ENCODE measurements around the gene KCNE1. TPM values are rescaled to one million over a fixed set of nuclear protein-coding genes. Genes with fewer than 3 reads are reported as not detected.
"Not testable (repeated sequence)": the region's sequence is repeated elsewhere in the genome, so short reads cannot be mapped to it uniquely, and the experiment has no call there.

The KCNE1 gene
- total RNA-seq, 1 experiment from 2014 or later = 0.28 TPM

DNA sequence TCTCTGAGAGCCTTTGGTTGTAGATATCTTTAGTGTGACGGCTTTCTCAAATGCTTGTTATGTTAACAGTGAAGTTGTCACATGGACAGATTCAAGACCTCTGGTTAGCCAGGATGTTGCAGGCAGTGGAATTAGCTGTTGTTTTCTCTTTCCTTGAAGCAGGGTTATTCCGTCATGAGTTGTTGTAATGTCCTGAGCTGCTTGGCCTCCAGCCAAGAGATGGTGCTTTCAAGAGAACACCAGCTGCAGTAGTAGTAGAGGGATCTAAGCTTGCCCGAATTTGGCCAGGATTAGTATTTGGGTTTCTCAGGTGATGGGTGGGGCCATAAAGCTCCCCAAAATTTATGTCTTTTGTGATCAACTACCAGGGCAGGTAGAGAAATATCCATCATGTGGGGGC, 13.4 kb downstream of the KCNE1 start:
- CTCF ChIA-PET = no interaction called here
- H3K27me3 Mint-ChIP-seq (ENCODE audit: unreplicated experiment) = peaks cover 14% of the 10 kb centered on the region
- no peak overlapping the region for H3K4me3 Mint-ChIP-seq (ENCODE audit: low read depth, unreplicated experiment)
- intact Hi-C loops (cut with micrococcal nuclease; ENCODE audit: unreplicated experiment) = no loop called here
- H3K27ac Mint-ChIP-seq (ENCODE audit: unreplicated experiment) = no peak overlapping the region
- no peak for DNase-seq
- TF ChIP-seq, protein P1, sequence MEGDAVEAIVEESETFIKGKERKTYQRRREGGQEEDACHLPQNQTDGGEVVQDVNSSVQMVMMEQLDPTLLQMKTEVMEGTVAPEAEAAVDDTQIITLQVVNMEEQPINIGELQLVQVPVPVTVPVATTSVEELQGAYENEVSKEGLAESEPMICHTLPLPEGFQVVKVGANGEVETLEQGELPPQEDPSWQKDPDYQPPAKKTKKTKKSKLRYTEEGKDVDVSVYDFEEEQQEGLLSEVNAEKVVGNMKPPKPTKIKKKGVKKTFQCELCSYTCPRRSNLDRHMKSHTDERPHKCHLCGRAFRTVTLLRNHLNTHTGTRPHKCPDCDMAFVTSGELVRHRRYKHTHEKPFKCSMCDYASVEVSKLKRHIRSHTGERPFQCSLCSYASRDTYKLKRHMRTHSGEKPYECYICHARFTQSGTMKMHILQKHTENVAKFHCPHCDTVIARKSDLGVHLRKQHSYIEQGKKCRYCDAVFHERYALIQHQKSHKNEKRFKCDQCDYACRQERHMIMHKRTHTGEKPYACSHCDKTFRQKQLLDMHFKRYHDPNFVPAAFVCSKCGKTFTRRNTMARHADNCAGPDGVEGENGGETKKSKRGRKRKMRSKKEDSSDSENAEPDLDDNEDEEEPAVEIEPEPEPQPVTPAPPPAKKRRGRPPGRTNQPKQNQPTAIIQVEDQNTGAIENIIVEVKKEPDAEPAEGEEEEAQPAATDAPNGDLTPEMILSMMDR (IDR thresholded peaks at IDR 0.05; ENCODE audit: unreplicated experiment) = no peak
- no peaks in the 10 kb centered on the region for H3K36me3 Mint-ChIP-seq (ENCODE audit: insufficient read depth, unreplicated experiment)
- H3K4me1 Mint-ChIP-seq (ENCODE audit: low read depth, unreplicated experiment) = no peaks in the 10 kb centered on the region
- peaks cover 4% of the 10 kb centered on the region for H3K9me3 Mint-ChIP-seq (ENCODE audit: low read depth, unreplicated experiment)
- BruUV-seq (replicated peaks) = no TSS peak

DNA sequence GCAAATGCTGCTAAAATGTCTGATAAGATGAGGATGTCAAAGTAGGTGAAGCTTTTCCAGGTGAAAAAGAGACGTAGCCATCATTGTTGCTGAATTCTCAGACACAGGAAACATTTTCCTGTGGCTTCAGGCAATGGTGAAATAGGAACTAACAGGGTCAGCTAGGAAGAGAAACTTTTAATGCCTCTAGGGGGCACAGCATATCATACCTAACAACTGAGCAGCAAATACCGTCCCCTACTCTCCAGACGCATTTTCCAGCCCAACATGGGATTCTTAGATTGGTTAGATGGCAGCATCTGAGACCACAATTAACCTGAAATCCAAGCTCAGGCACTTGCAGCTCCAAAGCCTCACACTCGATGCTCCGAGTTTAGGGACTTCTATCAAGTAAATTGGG, 28.2 kb downstream of the KCNE1 start:
- H3K36me3 Mint-ChIP-seq (ENCODE audit: insufficient read depth, unreplicated experiment); DNase-seq; H3K9me3 Mint-ChIP-seq (ENCODE audit: low read depth, unreplicated experiment); intact Hi-C loops (cut with micrococcal nuclease; ENCODE audit: unreplicated experiment); H3K4me3 Mint-ChIP-seq (ENCODE audit: low read depth, unreplicated experiment); H3K4me1 Mint-ChIP-seq (ENCODE audit: low read depth, unreplicated experiment); H3K27me3 Mint-ChIP-seq (ENCODE audit: unreplicated experiment); H3K27ac Mint-ChIP-seq (ENCODE audit: unreplicated experiment); BruUV-seq (replicated peaks); CTCF ChIA-PET: not testable (repeated sequence)

DNA sequence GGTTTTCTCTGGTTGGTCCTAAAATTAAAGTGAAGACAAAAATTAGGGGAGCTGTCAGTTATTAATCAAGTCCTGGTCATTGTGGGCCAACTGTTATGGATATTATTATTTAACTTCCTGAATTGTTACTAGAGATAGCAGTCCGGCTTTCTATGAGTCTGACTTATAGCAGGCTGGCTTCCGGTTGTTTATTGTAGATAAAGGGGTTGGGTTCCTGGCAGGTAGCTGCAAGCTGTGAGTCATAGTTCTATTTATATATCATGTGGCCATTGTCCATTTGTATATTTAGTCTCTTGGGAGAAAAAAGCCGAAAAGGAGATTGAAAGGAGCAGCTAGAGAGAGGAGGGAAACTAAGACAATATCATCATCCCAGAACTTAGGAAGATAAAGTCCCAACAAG, 28.6 kb downstream of the KCNE1 start:
- BruUV-seq (replicated peaks); H3K36me3 Mint-ChIP-seq (ENCODE audit: insufficient read depth, unreplicated experiment); intact Hi-C loops (cut with micrococcal nuclease; ENCODE audit: unreplicated experiment); H3K9me3 Mint-ChIP-seq (ENCODE audit: low read depth, unreplicated experiment); H3K4me1 Mint-ChIP-seq (ENCODE audit: low read depth, unreplicated experiment); H3K27ac Mint-ChIP-seq (ENCODE audit: unreplicated experiment); H3K4me3 Mint-ChIP-seq (ENCODE audit: low read depth, unreplicated experiment); H3K27me3 Mint-ChIP-seq (ENCODE audit: unreplicated experiment); CTCF ChIA-PET; DNase-seq: not testable (repeated sequence)

DNA sequence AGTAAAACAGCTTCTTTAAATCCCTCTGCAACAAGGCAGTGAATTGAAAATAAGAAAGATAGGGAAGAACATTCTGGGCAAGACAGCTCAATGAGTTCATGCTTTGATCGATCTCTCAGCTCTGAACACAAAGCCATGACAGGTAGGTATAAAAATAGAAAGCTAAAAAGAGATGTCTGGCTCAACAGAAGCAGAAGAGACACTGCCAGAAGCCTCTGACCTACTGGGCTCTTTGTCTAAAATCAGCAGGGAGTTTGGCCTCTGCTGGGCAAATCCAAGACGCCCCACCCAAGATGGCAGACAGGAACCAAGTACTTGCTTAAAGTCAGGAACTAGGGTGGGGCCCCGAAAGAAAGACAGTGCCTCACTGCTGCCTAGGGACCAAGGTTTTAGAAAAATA, 44.7 kb downstream of the KCNE1 start:
- H3K4me1 Mint-ChIP-seq (ENCODE audit: low read depth, unreplicated experiment); CTCF ChIA-PET; H3K27me3 Mint-ChIP-seq (ENCODE audit: unreplicated experiment); H3K27ac Mint-ChIP-seq (ENCODE audit: unreplicated experiment); H3K36me3 Mint-ChIP-seq (ENCODE audit: insufficient read depth, unreplicated experiment); BruUV-seq (replicated peaks); DNase-seq; H3K4me3 Mint-ChIP-seq (ENCODE audit: low read depth, unreplicated experiment); intact Hi-C loops (cut with micrococcal nuclease; ENCODE audit: unreplicated experiment); H3K9me3 Mint-ChIP-seq (ENCODE audit: low read depth, unreplicated experiment): not testable (repeated sequence)

DNA sequence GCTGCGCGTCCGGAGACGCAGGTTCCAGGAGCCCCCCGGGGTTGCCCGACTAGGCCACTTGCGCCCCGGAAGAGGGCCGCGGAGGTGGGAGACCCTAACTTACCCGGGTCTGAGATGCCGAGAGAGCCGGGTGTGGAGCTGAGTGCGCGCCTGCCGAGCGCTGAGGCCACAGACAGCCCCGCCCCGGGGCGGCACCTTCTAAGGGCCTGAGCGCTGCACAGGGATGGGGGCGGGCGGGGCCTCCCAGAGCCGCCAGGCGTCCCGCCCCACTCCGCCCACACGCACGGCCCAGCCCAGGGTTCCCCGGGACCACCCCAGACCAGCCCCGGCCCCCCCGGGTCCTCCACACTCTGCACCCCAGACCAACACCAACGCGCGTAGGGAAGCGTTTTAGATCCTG, 52.6 kb downstream of the KCNE1 start:
- H3K27me3 Mint-ChIP-seq (ENCODE audit: unreplicated experiment); H3K9me3 Mint-ChIP-seq (ENCODE audit: low read depth, unreplicated experiment); H3K27ac Mint-ChIP-seq (ENCODE audit: unreplicated experiment); H3K4me1 Mint-ChIP-seq (ENCODE audit: low read depth, unreplicated experiment); BruUV-seq (replicated peaks); CTCF ChIA-PET; intact Hi-C loops (cut with micrococcal nuclease; ENCODE audit: unreplicated experiment); H3K36me3 Mint-ChIP-seq (ENCODE audit: insufficient read depth, unreplicated experiment); H3K4me3 Mint-ChIP-seq (ENCODE audit: low read depth, unreplicated experiment); DNase-seq: not testable (repeated sequence)

DNA sequence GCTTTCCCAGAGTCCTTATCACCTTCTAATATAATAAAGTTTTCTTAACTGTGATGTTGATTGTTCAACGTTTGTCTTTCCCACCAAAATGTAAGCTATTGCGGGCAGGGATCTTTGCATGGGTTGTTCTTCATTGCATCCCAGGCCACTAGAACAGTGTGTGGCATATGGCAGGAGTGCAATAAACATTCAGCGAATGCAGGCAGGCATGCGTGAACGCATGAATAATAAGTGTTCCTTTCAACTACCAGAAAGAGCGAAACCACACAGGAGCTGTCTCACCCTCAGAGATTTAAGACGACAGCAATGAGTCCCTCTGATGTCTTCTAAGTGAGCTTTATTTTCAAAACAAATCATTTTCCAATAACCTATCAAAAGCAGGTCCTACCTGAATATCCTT, 53.7 kb downstream of the KCNE1 start:
- H3K36me3 Mint-ChIP-seq (ENCODE audit: insufficient read depth, unreplicated experiment); H3K4me1 Mint-ChIP-seq (ENCODE audit: low read depth, unreplicated experiment); CTCF ChIA-PET; H3K27ac Mint-ChIP-seq (ENCODE audit: unreplicated experiment); intact Hi-C loops (cut with micrococcal nuclease; ENCODE audit: unreplicated experiment); H3K9me3 Mint-ChIP-seq (ENCODE audit: low read depth, unreplicated experiment); BruUV-seq (replicated peaks); H3K4me3 Mint-ChIP-seq (ENCODE audit: low read depth, unreplicated experiment); H3K27me3 Mint-ChIP-seq (ENCODE audit: unreplicated experiment); DNase-seq: not testable (repeated sequence)

DNA sequence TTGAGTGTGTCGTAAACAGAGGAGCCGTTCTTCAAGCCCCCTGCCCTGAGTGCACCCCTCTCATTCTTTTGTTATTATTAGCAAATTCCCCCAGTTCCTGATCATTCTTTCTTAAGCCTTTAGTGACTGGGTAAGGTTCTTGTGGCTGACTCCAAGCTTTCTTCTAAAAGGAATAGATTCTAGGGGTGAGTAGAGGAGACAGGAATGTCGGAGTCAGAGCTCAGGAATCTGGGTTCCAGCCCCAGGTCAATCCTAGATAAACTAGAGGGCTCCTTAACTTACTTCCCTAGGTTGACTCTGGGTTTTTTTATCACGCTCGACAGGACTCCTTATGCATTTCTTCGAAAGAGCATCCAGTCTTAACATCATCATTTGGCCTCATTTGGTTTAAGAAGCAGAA, 55.8 kb downstream of the KCNE1 start:
- H3K36me3 Mint-ChIP-seq (ENCODE audit: insufficient read depth, unreplicated experiment); H3K4me1 Mint-ChIP-seq (ENCODE audit: low read depth, unreplicated experiment); DNase-seq; BruUV-seq (replicated peaks); H3K4me3 Mint-ChIP-seq (ENCODE audit: low read depth, unreplicated experiment); CTCF ChIA-PET; intact Hi-C loops (cut with micrococcal nuclease; ENCODE audit: unreplicated experiment); H3K9me3 Mint-ChIP-seq (ENCODE audit: low read depth, unreplicated experiment); H3K27ac Mint-ChIP-seq (ENCODE audit: unreplicated experiment); H3K27me3 Mint-ChIP-seq (ENCODE audit: unreplicated experiment): not testable (repeated sequence)

DNA sequence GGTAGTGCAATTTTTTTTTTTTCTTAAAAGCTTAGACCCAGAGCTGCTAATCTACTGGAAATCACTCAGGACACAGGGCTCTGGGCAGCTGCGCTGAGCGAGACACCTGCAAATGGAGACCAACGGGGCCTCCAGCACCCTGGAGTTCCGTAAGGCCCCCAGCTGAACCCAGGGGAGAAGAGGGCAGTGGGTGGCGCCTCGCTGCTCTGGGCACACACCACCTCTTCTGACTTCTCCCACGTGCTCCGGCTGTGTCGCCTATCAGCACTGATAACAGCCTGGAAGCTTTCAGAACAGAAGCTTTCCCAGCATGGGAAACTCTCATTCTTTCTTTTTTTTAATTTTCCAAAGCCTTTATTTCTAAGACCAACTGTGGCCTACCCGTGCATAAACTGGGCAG, 56.4 kb downstream of the KCNE1 start:
- H3K27ac Mint-ChIP-seq (ENCODE audit: unreplicated experiment); H3K9me3 Mint-ChIP-seq (ENCODE audit: low read depth, unreplicated experiment); H3K4me1 Mint-ChIP-seq (ENCODE audit: low read depth, unreplicated experiment); intact Hi-C loops (cut with micrococcal nuclease; ENCODE audit: unreplicated experiment); H3K4me3 Mint-ChIP-seq (ENCODE audit: low read depth, unreplicated experiment); CTCF ChIA-PET; BruUV-seq (replicated peaks); DNase-seq; H3K36me3 Mint-ChIP-seq (ENCODE audit: insufficient read depth, unreplicated experiment); H3K27me3 Mint-ChIP-seq (ENCODE audit: unreplicated experiment): not testable (repeated sequence)

DNA sequence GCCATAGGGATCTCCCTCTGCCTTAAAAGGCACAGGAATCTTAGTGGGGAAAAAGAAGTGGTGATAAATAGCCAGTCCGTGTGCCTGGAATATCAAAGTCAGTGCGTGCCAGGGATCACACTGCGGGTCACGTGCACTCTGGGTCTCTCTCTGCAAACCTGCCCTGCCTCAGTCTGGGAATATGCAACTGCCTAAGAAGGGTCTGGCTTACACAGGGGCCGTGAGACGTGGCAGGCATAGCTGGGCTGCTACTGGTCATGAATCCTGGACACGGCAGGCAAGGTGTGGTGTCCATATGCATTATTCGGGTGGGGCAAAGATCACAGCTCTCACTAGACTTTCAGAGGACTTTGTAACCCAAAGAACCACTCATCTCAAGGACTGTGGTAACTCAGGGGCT, 65.0 kb downstream of the KCNE1 start:
- intact Hi-C loops (cut with micrococcal nuclease; ENCODE audit: unreplicated experiment); H3K27ac Mint-ChIP-seq (ENCODE audit: unreplicated experiment); H3K36me3 Mint-ChIP-seq (ENCODE audit: insufficient read depth, unreplicated experiment); H3K4me3 Mint-ChIP-seq (ENCODE audit: low read depth, unreplicated experiment); CTCF ChIA-PET; H3K9me3 Mint-ChIP-seq (ENCODE audit: low read depth, unreplicated experiment); H3K4me1 Mint-ChIP-seq (ENCODE audit: low read depth, unreplicated experiment); DNase-seq; H3K27me3 Mint-ChIP-seq (ENCODE audit: unreplicated experiment); BruUV-seq (replicated peaks): not testable (repeated sequence)

DNA sequence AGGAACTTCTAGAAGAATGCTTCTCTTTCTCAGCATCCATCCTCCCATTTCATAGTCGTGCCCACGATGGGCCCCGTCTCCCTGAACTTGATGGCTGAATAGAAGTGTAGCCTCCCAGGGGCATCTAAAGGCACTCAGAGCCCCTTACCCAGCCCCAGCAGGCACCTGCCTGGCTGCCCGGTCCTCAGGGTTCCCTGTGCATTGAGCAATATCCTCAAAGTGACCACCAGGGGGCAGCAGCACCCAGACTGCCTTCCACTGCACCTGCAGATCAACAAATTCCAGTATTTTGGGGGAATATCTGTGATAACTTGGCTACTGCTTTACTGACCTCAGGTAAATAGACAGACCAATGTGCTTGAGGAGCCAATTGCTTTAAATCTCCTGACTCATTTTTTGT, 68.5 kb downstream of the KCNE1 start:
- H3K27me3 Mint-ChIP-seq (ENCODE audit: unreplicated experiment); intact Hi-C loops (cut with micrococcal nuclease; ENCODE audit: unreplicated experiment); H3K9me3 Mint-ChIP-seq (ENCODE audit: low read depth, unreplicated experiment); H3K27ac Mint-ChIP-seq (ENCODE audit: unreplicated experiment); DNase-seq; BruUV-seq (replicated peaks); H3K4me1 Mint-ChIP-seq (ENCODE audit: low read depth, unreplicated experiment); H3K36me3 Mint-ChIP-seq (ENCODE audit: insufficient read depth, unreplicated experiment); CTCF ChIA-PET; H3K4me3 Mint-ChIP-seq (ENCODE audit: low read depth, unreplicated experiment): not testable (repeated sequence)

Data from Calu3 (cell line).